HepG2 (cell line): ENCODE measurements around the gene BMERB1. TPM values are rescaled to one million over a fixed set of nuclear protein-coding genes. Genes with fewer than 3 reads are reported as not detected.

Experiments used
- BCL3 ChIP-seq: sonication (generic); formaldehyde crosslinking; IDR thresholded peaks from 2 replicates; pipeline ENCODE4 v1.5.1; 2020; ENCODE audit warnings: mild to moderate bottlenecking, missing genetic modification reagents, moderate library complexity
- CHCHD3 ChIP-seq: sonication (generic); formaldehyde crosslinking; IDR thresholded peaks from 2 replicates; pipeline ENCODE4 v1.8.0; 2022; ENCODE audit warnings: mild to moderate bottlenecking, missing genetic modification reagents, moderate library complexity
- ESRRA ChIP-seq: sonication (generic); formaldehyde crosslinking; IDR thresholded peaks from 2 replicates; pipeline ENCODE4 v1.5.1; 2020; ENCODE audit warnings: mild to moderate bottlenecking, low read depth, missing genetic modification reagents
- KDM5A ChIP-seq: fragments of 200-600 bp; sonication (generic); IDR thresholded peaks from 2 replicates; pipeline ENCODE4 v1.7.0; 2018; ENCODE audit warnings: antibody characterized with exemption, mild to moderate bottlenecking, low read length, borderline replicate concordance
- MEF2D ChIP-seq: sonication (generic); formaldehyde crosslinking; IDR thresholded peaks from 2 replicates; pipeline ENCODE4 v1.5.1; 2020; ENCODE audit warnings: mild to moderate bottlenecking, missing genetic modification reagents
- RAD21 ChIP-seq: fragments of 450-650 bp; formaldehyde crosslinking; IDR thresholded peaks from 2 replicates; pipeline ENCODE4 v1.5.0; 2020; ENCODE audit warnings: mild to moderate bottlenecking
- TGIF2 ChIP-seq: IDR thresholded peaks from 2 replicates; pipeline ENCODE4 v1.6.1; 2016; ENCODE audit warnings: control low read depth, missing compliant biosample characterization
- THYN1 ChIP-seq: sonication (generic); formaldehyde crosslinking; IDR thresholded peaks from 2 replicates; pipeline ENCODE4 v1.8.1; 2023; ENCODE audit warnings: low read depth, mild to moderate bottlenecking, moderate library complexity, missing genetic modification reagents, borderline replicate concordance
- ZHX2 ChIP-seq, 2 experiments: sonication (generic) in 1 of 2; formaldehyde crosslinking in 1 of 2; IDR thresholded peaks; 2 replicates each; pipeline versions ENCODE4 v1.6.1 to v1.9.0; 2014 to 2022; ENCODE audit warnings: antibody characterized with exemption in 1 of 2, borderline replicate concordance in 1 of 2, inconsistent platforms in 1 of 2, low read depth in 1 of 2, missing genetic modification reagents in 1 of 2
- ZNF205 ChIP-seq: IDR thresholded peaks from 2 replicates; pipeline ENCODE4 v1.6.1; 2018; ENCODE audit warnings: missing biosample characterization, missing genetic modification reagents
- ZNF350 ChIP-seq: sonication (generic); formaldehyde crosslinking; IDR thresholded peaks from 2 replicates; pipeline ENCODE4 v1.4.0; 2020; ENCODE audit warnings: mild to moderate bottlenecking, low read depth, missing genetic modification reagents, borderline replicate concordance
- ZNF383 ChIP-seq: sonication (generic); formaldehyde crosslinking; IDR thresholded peaks from 2 replicates; pipeline ENCODE4 v1.4.0; 2020; ENCODE audit warnings: missing genetic modification reagents, mild to moderate bottlenecking, borderline replicate concordance
- ZNF431 ChIP-seq: sonication (generic); formaldehyde crosslinking; IDR thresholded peaks from 2 replicates; pipeline ENCODE4 v1.9.0; 2022; ENCODE audit warnings: missing genetic modification reagents, low read depth, mild to moderate bottlenecking, borderline replicate concordance
- ZNF670 ChIP-seq: sonication (generic); formaldehyde crosslinking; IDR thresholded peaks from 2 replicates; pipeline ENCODE4 v1.8.0; 2022; ENCODE audit warnings: mild to moderate bottlenecking, missing genetic modification reagents, borderline replicate concordance
- ZNF687 ChIP-seq: sonication (generic); formaldehyde crosslinking; IDR thresholded peaks from 2 replicates; pipeline ENCODE4 v1.5.1; 2020; ENCODE audit warnings: mild to moderate bottlenecking, missing genetic modification reagents, moderate library complexity
- polyA plus RNA-seq, 8 experiments: library from polyadenylated mRNA; depleted of rRNA in 3 of 8; stranded (reverse) in 7 of 8; unstranded in 1 of 8; fragments of >200 nt; fragmentation: Illumina TruSeq in 4 of 8; extraction: Trizol in 4 of 8; gene quantifications; 2 replicates each; pipeline versions ENCODE4 v1.2.1 to v1.2.3, GENCODE V29; 2011 to 2016; ENCODE audit warnings: low read depth in 4 of 8, missing spikeins in 1 of 8, mixed read lengths in 1 of 8; ENCODE audit not compliant: insufficient read depth in 1 of 8
- total RNA-seq, 5 experiments: library from RNA; depleted of rRNA; stranded (reverse); fragments of >200 nt; fragmentation: Illumina TruSeq; extraction: Trizol; gene quantifications; 2 replicates each; pipeline ENCODE4 v1.2.3, GENCODE V29; 2016; ENCODE audit warnings: low read depth in 1 of 5

Gene BMERB1
- total and polyA plus RNA-seq, 2 of the 13 experiments (the other 11 are each of a cell fraction or from before 2014, with no cell fraction given): 1.4 TPM

- TF ChIP-seq BCL3 (CRISPR knock-in tag) (peak; percentile 95), ZNF687 (peak; percentile 97), ZHX2 (IDR thresholded peaks at IDR 0.05; ENCODE audit: low read depth) (0 out of 2 replicates have a peak, but pooled peaks have one; percentile 22), ZHX2 (CRISPR knock-in tag; IDR thresholded peaks at IDR 0.05; ENCODE audit: borderline replicate concordance) (peak; percentile 78; the same call in 1 of the 2 replicates), TGIF2 (CRISPR knock-in tag) (peak; percentile 90), CHCHD3 (0 out of 2 replicates have a peak, but pooled peaks have one; percentile 39), ZNF350 (CRISPR knock-in tag) (peak; percentile 25; the same call in 1 of the 2 replicates), KDM5A (0 out of 2 replicates have a peak, but pooled peaks have one; percentile 25), ZNF431 (CRISPR knock-in tag) (peak; percentile 78), ZNF205 (peak; percentile 31; the same call in 1 of the 2 replicates), RAD21 (CRISPR knock-in tag) (peak; percentile 79), THYN1 (CRISPR knock-in tag) (0 out of 2 replicates have a peak, but pooled peaks have one; percentile 63), ESRRA (CRISPR knock-in tag) (peak; percentile 48), ZNF383 (CRISPR knock-in tag) (peak; percentile 67; the same call in 1 of the 2 replicates), MEF2D (0 out of 2 replicates have a peak, but pooled peaks have one; percentile 63), ZNF670 (peak; percentile 82; the same call in 1 of the 2 replicates)
These were observed 38.5 kb upstream of the BMERB1 start, which contains the start of gene MPV17L (continued) for GRCh38 chr16:15395631-15396508.
